Measurements from ENCODE around the gene PPP1R8.
A peak's percentile ranks its signal among the peaks of the same experiment; 100 is the strongest.

The PPP1R8 gene

DNA sequence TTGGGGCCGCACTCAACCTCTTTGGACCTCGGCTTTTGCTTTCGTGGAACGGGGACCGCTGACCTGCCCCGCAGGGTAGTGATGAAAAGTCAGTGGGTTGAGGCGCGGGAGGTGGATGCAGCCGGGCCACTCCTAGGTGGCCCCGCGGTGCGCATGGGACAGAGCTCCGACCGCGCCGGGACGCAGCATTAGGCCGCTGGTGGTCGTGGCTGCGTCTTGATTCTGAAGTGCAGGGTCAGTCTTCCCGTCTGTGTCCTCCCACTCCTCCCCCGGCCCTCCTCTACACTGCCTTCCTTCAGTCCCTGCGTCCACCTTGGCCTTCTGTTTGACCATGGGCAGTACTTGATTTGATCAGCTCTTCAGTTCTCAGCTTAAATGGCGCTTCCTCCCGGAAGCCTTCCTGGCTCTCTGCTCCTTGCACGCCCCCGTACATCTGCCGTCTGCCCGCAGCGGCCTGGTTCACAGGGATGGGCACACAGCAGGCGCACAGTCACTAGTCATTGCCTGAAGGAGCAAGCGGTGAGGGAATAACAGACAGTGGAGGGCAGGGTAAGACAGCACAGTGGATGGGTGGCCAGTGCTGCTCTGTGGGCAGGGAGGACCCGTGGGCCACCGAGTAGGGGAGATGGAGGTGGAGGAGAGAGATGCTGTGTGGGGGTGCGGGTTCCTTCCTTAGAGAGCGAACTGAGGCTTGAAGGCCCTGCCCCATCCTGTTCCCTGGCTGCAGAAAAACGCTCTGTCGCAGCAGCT, 42.4 kb downstream of the PPP1R8 start:
- peak; percentile 65 to 82 (median 79) for DNase-seq

DNA sequence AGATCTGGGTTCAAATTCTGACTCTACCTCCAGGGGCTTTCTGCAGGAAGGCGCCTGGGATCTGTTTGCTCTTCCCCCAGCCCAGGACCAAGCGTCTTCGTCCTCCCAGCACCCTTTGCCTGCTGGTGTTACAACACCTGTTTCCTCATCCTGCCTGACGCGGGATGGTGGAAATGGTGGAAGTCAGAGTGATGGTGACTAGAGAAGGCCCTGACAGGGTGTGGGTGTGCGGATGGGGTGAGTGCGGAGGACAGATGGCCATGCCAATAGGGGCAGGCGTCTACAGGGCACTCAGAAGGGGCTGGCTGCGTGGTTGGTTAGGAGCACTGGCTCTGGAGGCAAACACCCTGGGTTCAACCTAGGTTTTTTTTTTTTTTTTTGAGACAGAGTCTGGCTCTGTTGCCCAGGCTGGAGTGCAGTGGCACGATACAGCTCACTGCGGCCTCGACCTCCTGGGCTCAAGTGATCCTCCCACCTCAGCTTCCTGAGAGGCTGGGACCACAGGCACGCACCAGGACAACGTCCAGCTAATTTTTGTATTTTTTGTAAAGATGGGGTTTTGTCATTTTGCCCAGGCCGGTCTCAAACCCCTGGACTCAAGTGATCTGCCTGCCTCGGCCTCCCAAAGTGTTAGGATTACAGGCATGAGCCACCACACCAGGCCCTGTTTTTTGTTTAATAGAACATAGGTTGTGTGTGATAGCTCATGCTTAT, 43.2 kb downstream of the PPP1R8 start:
- peak; percentile 84 to 94 (median 91) for DNase-seq

DNA sequence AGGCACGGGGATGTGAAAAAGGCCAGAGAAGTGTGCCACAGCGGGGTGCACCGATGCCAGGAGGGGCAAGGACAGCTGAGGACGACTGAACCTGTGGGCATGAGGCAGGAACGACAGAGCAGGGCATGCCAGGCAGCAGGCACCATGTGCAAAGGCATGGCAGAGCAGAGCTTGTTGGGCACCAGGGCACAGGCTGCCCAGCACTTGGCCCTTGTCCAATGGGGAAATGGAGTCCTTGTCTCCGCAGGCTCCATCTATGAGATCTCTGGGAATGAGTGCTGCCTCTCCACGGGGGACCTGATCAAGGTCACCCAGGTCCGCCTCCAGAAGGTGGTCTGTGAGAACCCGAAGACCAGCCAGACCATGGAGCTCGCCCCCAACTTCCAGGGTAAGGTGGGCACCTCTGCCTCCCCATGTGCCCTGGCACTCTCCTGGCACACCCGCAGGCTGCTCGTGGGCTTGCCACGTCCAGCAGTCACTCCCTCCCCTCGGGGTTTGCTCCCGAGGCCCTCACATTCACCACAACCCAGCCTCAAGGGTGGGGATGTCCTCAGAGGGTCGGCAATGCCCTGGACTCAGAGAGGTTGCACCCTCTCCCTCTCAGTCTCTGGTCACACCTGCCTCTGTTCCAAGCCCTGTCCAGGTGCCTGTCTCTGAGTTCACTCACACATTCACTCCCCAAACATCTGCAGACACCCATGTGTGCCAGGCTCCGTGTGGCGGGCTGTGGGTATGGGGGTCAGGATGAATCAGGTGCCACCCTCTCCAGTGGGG, 45.9 kb downstream of the PPP1R8 start:
- DNase-seq: no peak

DNA sequence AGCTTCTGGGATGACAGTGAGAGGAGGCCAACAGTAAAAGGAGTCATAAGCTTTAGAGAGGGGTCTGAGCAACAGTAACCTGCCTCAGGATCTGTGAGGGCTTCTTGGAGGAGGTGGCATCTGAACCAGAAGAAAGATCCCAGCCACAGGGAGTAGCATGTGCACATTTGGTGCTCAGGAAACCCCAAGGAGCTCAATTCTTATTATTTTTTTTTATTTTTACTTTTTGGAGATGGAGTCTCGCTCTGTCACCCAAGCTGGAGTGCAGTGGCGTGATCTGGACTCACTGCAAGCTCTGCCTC, 46.5 kb downstream of the PPP1R8 start:
- DNase-seq: no peak

DNA sequence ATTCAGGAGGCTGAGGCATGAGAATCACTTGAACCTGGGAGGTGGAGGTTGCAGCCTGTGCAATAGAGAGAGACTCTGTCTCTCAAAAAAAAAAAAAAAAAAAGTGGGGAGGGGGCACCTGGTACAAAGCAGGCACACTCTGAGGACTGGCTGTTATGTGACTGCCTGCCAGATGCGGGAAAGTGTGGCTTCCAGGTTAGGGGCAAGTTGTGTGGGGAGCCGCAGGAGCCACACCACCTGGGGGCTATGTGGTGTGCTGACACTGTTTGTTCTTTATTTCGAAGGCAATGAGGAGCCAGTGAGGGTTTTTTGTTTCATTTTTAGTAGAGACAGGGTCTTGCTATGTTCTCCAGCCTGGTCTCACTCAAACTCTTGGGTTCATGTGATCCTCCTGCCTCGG, 47.5 kb downstream of the PPP1R8 start:
- no peak for DNase-seq

DNA sequence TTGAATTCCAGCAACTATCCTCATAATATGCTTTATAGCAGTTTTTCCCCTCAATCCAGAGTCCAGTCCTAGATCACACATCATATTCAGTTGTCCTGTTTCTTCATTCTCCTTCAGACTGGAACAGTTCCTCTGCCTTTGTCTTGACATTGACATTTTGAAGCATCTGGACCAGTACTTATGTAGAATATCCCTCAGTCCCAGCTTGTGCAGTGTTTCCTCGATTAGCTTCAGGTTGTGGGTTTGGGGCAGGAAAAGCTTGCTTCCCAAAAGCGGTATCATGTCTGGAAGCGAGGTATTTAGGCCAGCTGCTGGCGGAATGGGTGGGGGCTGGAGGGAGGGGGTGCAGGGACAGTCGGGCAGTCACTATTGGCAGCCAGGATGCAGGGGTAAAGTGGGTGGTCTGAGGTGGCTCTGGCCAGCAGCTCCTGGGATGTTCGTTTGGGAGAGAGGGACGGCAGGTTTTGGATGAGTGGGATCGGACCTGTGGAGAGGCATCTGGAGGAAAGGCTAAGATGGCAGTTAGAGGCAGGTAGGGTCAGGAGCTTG, 48.3 kb downstream of the PPP1R8 start:
- no peak for DNase-seq

DNA sequence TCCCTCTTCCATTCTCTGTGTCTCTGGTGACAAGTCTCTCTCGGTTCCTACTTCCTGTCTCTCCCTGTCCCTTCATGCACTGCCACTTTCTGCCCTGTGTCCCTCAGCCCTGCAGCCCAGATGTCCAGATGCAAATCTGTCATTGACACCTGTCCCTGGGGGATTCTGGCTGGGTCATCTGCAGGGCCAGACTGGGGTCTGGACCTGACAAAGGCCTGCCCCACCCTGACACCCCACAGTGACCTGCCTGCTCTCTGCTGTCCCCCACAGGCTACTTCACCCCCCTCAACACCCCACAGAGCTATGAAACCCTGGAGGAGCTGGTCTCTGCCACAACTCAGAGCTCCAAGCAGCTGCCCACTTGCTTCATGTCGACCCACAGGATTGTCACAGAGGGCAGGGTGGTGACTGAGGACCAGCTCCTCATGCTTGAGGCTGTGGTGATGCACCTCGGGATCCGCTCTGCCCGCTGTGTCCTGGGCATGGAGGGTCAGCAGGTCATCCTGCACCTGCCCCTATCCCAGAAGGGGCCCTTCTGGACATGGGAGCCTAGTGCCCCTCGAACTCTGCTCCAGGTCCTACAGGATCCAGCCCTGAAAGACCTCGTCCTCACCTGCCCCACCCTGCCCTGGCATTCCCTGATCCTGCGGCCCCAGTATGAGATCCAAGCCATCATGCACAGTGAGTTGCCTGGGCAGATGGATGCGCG, 48.9 kb downstream of the PPP1R8 start:
- DNase-seq: no peak

DNA sequence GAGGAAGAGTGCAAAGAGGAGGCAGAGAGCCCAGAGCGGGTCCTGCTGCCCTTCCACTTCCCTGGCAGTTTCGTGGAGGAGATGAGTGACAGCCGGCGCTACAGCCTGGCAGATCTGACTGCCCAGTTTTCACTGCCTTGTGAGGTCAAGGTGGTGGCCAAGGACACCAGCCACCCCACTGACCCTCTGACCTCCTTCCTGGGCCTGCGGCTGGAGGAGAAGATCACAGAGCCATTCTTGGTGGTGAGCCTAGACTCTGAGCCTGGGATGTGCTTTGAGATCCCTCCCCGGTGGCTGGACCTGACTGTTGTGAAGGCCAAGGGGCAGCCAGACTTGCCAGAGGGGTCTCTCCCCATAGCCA, 51.9 kb downstream of the PPP1R8 start:
- DNase-seq: no peak

DNA sequence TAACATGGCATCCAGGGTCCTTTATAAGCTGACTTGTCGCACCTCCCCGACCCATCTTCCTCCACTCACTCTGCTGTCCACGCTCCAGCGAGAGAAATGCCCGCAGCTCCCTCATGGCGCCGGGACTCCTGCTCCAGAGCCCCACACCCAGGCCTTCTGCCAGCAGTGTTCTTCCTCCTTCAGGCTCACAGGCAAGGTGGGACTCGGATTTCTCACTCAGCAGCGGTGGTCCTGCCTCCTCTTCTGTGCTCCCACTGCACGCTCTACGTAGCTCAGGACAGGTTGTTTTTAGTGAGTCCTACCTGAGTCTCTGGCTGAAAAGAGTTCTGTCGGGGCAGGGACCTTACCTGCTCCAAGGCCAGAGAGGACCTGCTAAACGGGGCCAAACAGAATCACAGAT, 53.0 kb downstream of the PPP1R8 start:
- DNase-seq: no peak

DNA sequence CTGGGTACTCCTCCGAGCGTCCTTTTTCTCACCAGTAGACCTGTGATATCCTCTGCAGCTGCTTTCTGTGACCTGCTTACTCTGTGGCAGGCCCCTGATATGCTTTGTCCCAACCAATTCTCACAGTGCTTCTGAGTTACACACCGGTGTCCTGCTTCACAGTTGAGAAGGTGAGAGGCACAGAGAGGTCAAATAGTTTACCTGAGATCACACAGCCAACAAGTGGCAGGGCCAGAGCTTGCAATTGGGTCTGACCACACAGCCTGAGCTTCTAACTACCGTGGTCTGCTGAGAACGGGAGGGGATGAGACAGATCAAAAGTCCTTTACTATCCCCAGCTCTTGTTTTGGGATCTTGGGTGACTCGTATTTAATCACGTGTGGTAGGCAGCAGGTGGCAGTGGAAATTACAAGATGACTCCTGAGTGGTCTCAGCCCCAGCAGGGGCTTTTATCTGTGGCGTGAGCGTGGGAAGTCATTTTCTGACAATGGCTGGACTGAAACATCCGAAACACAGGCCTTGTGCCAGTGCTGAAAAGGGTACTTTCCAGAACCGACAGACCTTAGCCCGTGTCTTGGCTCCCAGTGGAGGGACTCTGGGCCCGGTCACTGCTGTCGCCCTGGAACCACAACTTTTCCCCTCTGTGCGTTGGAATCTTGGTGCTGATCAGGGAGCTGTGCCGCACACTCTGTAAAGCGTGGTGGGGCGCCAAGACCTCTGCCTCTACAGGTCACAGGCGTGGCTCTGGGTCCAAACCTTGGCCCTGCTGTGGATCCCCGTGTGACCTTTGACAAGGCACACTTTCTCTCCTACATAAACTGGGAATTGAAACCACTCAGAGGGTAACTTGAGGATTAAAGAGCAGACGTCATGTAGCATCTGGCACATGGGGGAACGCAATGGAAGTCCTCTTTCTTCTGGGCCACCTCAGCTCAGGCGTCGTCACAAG, 53.7 kb downstream of the PPP1R8 start:
- DNase-seq: peak; percentile 80 to 95 (median 86)

DNA sequence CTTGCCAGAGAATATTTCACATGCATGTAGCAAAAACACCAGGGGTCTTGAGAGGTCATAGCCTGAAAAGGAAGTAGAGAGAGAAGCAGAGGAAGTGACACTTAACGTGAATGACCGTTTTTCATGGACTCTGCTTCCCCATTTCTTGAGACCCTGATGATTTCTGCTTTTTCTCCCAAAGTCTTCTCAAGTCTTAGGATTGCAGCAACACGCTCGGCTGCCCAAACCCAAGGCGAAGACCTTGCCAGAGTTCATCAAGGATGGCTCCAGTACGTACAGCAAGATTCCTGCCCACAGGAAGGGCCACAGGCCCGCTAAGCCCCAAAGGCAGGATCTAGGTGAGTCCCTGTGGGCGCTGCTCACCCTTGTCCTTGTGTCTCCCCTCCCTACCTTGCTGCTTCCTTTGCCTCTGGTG, 54.5 kb downstream of the PPP1R8 start:
- DNase-seq: peak; percentile 89 to 98 (median 92)

DNA sequence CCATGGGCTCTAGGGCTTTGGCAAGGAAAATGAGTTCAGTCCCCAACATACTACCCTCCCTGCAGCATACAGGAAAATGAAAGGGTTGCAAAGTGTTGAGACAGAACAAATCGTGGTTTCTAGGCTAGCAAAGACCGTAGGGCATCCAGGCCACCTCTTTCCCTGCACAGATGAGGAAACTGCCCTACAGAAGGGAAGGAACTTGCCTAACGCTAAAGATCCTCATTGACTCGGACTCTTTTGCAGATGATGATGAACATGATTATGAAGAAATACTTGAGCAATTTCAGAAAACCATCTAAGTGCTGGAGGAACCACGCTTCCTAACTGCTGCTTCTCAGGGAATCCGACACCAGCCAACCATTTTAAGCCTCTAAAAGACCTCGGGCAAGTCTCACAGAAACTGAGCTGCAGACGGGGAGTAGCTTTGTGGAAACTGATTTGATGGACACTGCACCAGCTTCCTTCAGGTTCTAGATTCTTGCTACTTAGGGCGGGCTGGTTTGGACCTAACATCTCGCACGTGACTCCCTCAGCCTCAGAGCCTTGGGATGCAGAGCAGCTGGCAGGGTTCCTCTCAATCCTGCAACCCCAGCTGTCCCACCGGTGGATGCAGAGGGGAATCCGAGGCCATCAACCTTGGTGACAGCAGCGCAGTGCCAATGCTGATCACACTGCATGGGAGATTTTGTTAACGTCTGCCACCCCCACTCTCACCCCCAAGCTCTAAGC, 55.2 kb downstream of the PPP1R8 start:
- DNase-seq: peak; percentile 87 to 97 (median 92)

DNA sequence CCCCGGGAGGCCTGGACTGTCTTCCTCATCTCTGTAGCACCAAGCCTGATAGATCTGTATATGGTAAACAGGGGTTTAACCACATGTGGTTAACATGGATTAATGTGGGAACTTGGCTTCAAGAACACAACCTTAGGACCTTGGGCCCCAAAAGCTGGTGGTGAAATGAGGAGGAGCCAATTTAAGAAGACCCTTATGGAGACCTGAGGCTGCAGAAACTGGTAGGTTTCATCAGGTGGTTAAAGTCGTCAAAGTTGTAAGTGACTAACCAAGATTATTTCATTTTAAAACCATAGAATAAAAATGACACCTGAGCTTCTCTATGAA, 55.7 kb downstream of the PPP1R8 start:
- DNase-seq: no peak

DNA sequence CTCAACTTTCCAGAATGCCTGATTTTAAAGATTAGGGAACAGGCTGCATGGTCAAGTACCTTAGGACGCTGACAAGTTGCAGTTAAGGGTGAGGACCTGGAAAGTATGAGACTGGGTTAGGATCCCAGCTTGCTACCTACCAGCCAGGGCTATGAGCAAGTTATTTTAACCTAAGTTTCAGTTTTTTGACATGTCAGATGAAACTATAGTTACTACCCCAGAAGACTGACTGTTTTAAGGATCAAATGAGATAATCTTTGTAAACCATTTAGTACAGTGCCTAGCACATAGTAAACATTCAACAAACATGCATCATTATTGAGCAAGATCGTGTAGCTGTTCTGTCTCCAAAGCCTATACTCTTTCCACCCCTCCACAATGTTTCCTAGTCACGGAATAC, 56.2 kb downstream of the PPP1R8 start:
- DNase-seq: no peak

DNA sequence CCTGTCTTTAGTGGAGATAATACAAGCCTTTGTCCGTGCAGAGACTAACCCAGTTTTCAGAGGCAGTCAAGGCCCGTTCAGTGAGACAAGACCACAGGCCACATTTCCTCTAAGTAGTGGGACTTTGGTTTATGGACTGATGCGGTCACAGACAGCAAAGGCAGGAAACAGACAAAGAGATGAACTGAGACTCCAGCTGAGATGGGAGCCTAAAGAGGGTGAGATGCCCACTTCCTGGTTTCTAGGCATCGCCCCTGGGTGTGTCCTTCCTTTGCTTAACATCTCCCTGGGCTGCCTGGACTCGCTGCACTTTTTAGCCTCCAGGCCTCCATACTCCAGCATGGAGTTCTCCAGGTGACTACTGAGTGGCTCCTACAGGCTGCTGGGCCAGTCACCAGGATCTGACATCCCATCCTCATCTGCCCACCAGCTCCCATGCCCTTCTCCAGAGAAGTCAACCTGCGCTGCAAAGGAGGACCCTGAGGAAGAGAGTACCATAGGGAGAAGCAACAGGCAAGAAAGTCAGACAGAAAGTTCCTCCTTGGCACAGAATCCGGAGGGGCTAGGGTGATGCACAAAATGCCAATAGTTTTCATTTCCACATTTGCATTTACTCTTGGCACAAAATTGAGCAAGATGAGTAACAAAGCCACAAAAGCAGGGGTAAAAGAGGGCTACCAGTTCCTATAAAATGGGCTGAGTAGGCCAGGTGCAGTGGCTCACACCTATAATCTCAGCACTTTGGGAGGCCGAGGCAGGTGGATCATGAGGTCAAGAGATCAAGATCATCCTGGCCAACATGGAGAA, 56.8 kb downstream of the PPP1R8 start:
- DNase-seq: peak; percentile 51 to 75 (median 66)

DNA sequence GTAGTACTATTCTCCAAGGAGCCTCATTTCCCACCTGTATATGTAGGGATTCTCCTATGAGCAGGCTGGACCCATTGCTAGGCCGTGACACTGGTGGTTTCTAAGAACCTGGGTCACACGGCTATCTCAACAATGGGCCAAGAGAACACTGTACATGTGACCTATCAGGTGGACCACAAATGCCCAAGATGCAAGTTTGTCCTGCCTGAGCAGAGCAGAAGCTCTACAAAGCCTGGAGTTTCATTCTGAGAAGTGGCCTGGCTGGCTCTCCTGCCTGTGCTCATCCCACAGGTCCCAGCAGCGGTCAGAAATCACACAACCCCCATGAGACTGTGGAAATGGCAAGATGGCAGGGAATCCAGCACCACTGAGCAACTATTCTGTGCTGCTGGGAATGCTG, 58.9 kb downstream of the PPP1R8 start:
- DNase-seq: peak in 2 of 4 experiments; percentile 31 to 38

DNA sequence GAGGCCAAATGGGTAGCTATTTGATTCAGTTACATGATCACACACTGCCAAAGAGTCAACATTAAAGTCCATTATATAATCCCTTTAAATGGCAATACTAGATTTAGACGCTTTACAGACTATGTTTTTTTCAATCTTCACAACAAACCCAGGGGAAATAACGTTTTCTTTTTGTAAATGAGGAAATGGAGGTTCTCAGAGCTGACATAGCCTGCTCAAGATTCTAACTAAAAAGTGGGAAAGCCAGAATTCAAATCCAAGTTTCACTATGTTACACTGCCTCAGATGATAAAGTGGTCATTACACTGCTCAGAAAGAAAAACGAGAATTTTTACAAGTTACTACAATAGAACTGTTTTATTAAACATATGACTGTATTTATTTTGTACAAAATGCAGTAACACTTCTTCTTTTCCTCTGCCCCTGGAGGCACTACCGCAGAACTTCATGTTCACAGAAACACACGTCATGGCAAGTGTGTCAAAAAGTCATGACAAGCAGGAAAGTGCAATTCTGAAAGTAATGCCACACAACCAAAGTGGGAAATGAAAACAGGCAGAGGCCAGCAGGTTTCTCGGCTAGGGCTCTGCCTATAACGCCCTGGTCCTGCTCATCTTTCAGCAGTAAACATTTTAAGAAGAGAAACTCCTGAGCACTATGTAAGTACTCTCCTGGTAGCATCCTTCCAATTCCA, 60.8 kb downstream of the PPP1R8 start:
- peak; percentile 82 to 93 (median 88) for DNase-seq

DNA sequence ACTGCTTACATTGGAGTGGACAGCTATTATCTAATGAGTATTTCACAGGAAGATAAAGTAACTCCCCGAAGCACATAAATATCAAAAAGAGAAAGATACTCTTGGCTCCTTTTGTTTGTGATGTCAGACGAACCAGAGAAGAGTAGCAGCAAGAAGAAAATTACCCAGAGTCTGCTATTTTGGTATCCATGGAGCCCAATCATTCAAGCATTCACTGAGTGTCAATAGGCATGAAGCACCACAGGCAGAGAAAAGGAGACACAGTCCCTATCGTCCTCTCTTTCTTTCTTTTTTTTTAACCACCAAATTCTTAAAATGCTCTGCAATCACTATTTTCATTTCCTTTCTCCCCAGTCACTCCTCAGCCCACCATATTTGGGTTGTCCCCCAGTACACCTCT, 63.9 kb downstream of the PPP1R8 start:
- no peak for DNase-seq
